Measurements from ENCODE around the gene SIPA1L3. TPM values are rescaled to one million over a fixed set of nuclear protein-coding genes. Genes with fewer than 3 reads are reported as not detected.
A peak's percentile ranks its signal among the peaks of the same experiment; 100 is the strongest.
"Not testable (repeated sequence)": the region's sequence is repeated elsewhere in the genome, so short reads cannot be mapped to it uniquely, and the experiment has no call there.

The SIPA1L3 gene
- total RNA-seq, 2 donors from 2014 or later: 10.9 to 20.5 TPM

DNA sequence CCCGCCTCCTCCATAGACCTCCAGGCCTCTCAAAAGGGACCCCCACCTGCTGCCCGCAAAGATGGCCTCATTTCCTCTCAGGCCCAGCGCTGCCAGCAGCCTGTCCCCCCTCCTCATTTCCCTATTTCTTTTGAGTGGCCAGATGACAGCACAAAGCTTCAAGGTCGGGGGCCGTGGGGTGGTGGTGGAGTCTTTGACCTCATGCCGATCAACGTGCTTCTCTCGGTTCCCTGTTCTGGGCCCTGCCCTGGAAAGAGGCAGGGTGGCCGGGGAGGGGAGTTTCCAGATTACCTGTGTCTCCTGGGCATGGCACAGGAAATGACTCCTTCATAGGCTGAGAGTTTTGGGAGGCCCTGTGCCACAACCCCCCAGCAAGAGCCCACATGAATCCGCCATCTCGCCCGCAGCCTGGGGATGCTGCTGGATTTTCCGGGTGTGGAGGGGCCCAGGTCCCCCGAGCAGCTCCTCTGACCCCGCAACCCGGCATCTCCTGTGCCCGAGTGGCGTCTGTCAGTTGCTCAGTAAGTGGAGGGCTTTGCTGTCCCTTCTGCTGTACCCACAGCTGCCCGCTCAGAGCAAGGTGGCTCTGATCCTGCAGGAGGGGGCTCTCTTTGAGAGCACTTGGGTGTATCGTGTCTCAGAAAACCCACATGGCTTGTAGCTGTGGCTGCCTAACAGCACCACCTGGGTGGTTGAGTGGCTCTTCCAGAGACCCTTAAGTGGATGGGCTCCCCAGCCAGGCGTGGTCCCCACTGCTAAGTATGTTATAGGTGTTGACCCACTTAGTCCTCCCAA is 139.4 kb downstream of the SIPA1L3 start:
- peaks cover 0 to 5% of the 10 kb centered on the region in 2 donors for H3K36me3 Mint-ChIP-seq
- H3K27ac Mint-ChIP-seq: peak overlapping the region; percentile 95 to 96
- no peaks in the 10 kb centered on the region for H3K9me3 Mint-ChIP-seq
- no peak for ATAC-seq
- DNase-seq (ENCODE audit: low spot score in 2 of 2): no peak

DNA sequence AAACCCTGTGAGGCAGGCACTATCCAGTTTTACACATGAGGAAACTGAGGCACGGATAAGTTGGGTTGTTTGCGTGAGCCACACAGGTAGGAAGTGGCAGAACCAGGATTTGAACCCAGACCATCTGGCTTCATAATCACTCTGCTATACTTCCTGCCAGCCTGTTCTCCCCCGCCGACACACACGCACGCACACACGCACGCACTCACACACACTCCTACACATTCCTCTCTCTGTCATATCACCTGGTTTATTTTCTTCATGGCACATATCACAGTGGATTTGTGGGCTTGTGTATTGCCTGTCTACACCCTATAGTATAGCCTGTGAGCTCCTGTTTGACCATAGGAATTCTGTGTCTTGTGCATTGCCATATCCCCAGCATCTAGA is 140.0 kb downstream of the SIPA1L3 start:
- Mint-ChIP-seq H3K36me3 (peaks cover 0 to 2% of the 10 kb centered on the region in 2 donors), H3K9me3 (no peaks in the 10 kb centered on the region), H3K27ac (peak overlapping the region; percentile 95 to 96)
- ATAC-seq: no peak
- peak in 1 of 2 donors; percentile 26 for DNase-seq (ENCODE audit: low spot score in 2 of 2)

DNA sequence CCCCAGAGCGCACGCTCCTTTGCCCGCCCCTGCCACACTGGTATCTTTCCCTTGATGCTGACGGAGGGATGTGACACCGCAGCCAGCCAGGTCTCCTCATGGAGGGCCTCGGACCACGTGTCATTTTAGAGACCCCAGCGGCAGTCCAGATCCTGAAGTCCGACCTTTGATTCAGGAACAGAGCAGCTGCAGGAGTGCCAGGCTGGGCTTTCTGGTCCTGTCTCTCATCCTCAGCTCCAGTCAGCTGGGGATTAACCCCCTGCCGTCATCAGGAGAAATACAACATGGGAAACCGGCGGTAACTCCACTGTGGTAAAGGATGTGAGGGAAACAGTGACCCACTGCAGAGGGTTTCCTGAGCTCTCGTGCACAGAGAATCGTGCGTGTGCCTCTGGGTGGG is 140.6 kb downstream of the SIPA1L3 start:
- ATAC-seq (peak in 1 of 2 donors; percentile 20), DNase-seq (ENCODE audit: low spot score in 2 of 2) (no peak)
- Mint-ChIP-seq H3K36me3 (no peaks in the 10 kb centered on the region), H3K9me3 (no peaks in the 10 kb centered on the region), H3K27ac (peak overlapping the region; percentile 95 to 96)

DNA sequence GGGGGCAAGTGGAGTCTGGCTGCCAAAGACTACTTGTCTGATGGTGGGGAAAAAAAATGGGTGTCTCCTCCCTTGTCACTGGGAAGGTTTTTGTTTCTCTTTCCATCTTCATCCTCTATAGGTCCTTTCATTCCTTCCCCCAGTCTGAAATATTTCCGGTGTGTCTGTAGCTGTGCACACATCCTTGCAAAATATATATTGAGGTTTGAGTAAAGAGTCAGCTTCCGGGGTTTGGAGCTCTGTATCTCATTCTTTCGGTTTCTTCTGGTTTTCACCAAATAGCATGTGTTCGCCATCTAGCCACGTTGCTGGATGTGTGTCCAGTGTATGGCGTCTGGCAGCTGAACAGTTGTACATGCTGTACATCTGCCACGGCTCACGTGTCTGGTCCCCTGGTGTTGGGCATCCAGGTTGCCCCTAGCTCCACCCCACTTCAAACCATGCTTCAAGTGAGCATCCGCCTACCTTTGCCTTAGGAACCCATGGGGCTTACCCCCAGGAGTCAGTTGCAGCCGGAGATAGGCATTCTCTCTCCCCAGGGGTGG is 142.2 kb downstream of the SIPA1L3 start:
- Mint-ChIP-seq H3K36me3 (no peaks in the 10 kb centered on the region), H3K9me3 (no peaks in the 10 kb centered on the region)
- peak; percentile 86 to 96 for ATAC-seq

DNA sequence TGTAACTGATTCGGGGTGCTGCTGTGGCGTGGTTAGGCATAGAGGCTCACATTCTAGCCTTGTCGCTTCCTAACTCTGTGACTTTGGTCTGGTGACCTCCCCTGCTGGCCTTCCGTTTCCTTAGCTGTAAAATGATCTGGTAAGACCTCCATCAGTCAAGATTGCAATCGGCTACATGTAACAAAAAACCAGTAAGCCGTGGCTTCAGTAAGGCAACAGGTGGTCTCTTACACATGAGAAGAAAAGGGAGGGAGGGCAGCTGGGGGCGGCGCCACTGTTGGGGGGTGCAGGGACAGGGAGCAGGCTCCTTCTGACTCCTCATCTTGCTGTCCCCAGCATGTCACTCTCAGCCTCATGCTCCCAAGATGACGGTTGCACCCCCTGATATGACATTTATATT is 148.0 kb downstream of the SIPA1L3 start:
- Mint-ChIP-seq H3K27ac (peak overlapping the region in 1 of 2 donors; percentile 49), H3K9me3 (no peaks in the 10 kb centered on the region), H3K36me3 (no peaks in the 10 kb centered on the region)
- ATAC-seq: no peak
- DNase-seq (ENCODE audit: low spot score in 2 of 2): no peak

More for the DNA sequence above, 142.2 kb downstream of the SIPA1L3 start:
- DNase-seq (ENCODE audit: low spot score in 2 of 2): peak; percentile 46 to 72
- H3K27ac Mint-ChIP-seq: peak overlapping the region; percentile 95 to 96

DNA sequence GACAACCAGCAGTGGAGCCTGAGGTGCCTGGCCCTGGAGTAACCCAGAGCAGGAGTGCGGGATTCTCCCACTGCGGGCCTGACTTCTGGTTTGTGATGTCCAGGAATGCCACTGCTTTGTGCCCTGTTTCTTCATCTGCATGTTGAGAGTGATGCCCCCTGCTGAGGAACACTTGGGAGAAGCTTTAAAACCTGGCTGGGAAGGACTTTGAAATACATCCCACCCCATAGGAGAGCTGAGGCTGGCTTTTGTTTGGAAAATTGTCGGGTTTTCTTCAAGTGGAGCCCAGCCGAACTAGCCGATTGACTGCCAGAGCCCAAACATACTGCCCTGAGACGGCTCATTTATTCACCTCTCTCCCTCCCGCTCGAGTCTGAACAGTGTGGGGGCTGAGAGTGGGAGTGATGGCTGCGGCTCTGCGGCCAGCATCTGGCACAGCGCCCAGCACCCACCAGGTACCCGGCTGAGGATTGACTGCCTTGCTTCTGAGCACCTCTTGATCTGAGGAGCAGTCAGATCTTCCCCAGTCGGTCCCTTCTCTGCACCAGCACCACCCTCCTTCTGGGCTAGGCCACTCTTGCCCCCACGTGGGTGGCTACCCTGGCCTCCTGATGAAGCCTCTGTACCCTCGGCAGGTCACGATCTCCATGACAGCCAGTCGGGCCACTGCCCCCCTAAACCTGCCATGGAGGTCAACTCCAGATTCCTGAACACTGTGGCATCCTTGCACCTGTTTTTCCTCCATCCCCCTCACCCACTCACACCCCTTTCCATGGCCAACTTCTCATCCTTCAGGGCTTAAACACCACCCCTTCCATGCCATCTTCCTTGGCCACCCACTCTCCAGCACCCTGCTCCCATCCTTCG is 148.9 kb downstream of the SIPA1L3 start:
- no peak for DNase-seq (ENCODE audit: low spot score in 2 of 2)
- H3K36me3 Mint-ChIP-seq: no peaks in the 10 kb centered on the region
- H3K27ac Mint-ChIP-seq: peak overlapping the region; percentile 19 to 91
- no peak for ATAC-seq
- no peaks in the 10 kb centered on the region for H3K9me3 Mint-ChIP-seq

DNA sequence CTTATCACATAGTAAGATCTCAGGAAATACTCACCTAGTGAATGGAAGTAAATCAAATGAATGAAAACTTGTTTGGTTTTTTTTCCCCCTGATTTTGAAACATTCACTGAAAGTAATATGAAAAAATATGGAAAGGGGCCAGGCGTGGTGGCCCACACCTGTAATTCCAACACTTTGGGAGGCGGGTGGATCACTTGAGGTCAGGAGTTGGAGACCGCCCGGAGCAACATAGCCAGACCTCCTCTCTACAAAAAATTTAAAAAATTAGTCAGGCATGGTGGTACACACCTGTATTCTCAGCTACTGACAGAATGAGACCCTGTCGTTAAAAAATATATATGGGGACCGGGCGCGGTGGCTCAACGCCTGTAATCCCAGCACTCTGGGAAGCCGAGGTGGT is 149.6 kb downstream of the SIPA1L3 start:
- ATAC-seq (no peak), DNase-seq (ENCODE audit: low spot score in 2 of 2) (no peak)
- peak overlapping the region; percentile 19 to 91 for H3K27ac Mint-ChIP-seq
- H3K36me3 Mint-ChIP-seq: no peaks in the 10 kb centered on the region
- H3K9me3 Mint-ChIP-seq: no peaks in the 10 kb centered on the region

DNA sequence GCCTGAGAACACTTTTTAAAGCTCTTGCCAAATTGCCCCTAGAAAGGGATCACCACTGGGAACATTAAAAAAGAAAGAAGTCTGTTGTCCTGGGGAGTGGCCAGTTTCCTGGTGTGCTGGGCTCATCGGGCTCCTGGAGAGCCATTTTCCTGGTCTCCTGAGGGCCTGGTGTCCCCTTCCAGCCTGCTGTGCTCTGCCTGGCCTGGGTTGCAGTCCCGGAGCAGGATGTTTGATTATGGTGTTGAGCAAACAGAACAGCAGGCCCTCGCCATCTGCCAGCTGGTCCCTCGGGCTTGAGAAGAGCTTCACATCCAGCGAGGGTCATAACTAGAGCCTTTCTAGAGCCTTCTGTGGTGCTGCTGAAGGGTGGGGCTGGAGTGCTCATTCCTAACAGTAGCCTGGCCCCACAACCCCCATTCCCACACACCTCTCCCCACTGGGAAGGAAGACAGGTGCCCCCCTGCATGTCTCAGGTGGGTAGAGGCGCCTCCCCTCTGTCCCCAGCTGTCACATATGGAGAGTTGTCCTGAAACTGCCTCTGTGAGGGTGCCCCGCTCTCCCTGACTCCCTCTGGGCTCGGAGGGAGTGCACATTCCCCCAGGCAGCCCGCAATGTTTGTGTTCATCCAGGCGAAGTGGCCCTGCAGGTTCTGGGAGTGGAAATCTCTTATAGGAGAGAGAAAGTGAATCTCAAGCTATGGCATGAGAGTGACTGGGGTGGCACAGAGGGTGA is 151.1 kb downstream of the SIPA1L3 start:
- Mint-ChIP-seq H3K9me3 (no peaks in the 10 kb centered on the region), H3K27ac (no peak overlapping the region), H3K36me3 (no peaks in the 10 kb centered on the region)
- DNase-seq (ENCODE audit: low spot score in 2 of 2) (no peak), ATAC-seq (no peak)

DNA sequence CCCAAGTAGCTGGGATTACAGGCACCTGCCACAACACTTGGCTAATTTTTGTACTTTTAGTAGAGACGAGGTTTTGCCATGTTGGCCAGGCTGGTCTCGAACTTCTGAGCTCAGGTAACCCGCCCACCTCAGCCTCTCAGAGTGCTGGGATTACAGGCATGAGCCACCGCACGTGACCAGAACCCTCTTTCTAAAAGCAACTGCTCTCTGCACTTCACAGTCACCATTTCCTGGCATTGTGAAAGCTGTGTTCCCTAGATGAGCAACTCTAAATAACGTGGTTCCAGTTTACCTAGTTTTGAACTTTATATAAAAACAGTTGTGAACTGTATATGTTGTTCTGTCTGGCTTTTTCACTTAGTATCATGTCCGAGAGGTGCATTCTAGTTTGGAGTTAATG is 152.9 kb downstream of the SIPA1L3 start:
- DNase-seq (ENCODE audit: low spot score in 2 of 2): peak in 1 of 2 donors; percentile 48
- peak overlapping the region in 1 of 2 donors; percentile 46 for H3K27ac Mint-ChIP-seq

DNA sequence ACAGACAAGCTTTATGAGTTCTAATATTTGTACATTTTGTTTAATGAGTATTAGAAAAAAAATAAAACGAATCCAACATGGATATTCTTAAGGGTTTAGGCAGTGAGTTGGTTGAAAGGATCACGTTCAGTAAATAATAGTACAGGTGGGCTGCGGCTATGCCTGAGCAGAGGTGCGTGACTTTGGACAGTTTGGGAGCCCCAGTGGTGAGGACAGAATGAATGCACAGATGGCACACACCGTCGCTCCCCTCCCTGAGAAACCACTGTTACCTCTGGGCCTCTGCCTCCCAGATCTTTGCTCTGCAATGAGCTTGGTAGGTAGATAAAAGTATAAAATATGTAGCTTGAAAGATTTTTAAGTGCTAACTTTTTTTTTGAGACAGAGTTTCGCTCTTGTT is 153.3 kb downstream of the SIPA1L3 start:
- H3K9me3 Mint-ChIP-seq: no peaks in the 10 kb centered on the region
- no peaks in the 10 kb centered on the region for H3K36me3 Mint-ChIP-seq
- DNase-seq (ENCODE audit: low spot score in 2 of 2) (no peak), ATAC-seq (peak in 1 of 2 donors; percentile 36)
- H3K27ac Mint-ChIP-seq: no peak overlapping the region

More for the DNA sequence above, 152.9 kb downstream of the SIPA1L3 start:
- Mint-ChIP-seq H3K9me3 (no peaks in the 10 kb centered on the region), H3K36me3 (no peaks in the 10 kb centered on the region)
- ATAC-seq: peak; percentile 78 to 91

DNA sequence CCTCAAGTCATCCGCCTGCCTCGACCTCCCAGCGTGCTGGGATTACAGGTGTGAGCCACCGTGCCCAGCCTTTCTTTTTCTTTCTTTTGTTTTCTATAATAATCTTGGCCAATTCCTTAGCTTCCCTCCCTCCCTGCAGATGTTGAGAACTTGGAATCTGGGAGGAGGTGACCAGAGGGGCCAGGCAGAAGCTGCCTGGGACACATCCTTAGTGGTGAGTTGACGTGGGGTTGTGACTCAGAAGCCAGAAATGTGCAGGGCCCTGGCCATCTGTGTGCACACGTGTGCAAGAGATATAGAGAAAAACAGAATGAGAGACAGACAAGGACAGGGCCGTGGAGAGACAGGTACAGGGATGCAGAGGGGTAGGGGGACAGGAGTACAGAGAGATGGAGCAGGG is 154.3 kb downstream of the SIPA1L3 start:
- ATAC-seq (no peak), DNase-seq (ENCODE audit: low spot score in 2 of 2) (no peak)
- H3K9me3 Mint-ChIP-seq: no peaks in the 10 kb centered on the region
- peak overlapping the region in 1 of 2 donors; percentile 0 for H3K27ac Mint-ChIP-seq
- no peaks in the 10 kb centered on the region for H3K36me3 Mint-ChIP-seq

DNA sequence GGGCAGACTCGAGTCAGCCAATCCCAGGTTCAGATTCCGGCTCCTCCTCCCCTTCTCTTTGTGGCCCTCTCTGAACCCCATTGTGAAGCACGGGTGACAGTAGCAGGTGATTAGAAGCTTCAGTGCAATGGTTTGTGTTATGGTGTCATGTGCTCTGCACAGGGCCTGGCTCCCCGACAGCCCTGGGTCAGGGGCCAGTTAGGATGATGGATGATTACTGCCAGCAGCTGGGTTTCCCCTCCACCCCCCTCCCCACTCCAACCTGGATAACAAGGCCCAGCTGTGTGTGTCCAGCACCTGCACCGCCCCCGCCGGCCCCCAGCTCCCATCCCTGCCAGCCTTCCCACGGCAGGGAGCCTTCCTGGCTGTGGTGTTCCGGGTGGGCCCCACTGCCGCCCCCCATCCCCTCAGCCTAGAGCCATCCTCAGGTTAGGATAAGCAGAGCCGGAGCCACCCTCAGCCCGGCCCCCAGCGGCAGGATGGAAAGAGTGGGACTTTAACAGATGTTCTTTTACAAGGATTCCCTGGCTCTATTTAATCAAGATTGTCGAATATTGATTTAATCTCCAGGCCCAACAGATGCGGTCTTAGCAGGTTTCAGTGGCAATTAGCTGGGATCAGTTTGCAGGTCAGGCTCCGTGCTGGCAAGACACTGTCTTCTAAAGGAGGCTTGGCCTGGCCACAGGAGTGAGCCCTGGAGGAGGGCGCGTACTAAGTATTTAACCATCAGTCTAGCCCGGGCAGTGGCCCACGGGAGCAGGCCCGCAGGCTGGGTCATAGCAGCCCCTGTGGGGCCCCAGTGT is 156.2 kb downstream of the SIPA1L3 start:
- H3K27ac Mint-ChIP-seq: peak overlapping the region in 1 of 2 donors; percentile 29
- no peaks in the 10 kb centered on the region for H3K36me3 Mint-ChIP-seq
- DNase-seq (ENCODE audit: low spot score in 2 of 2) (no peak), ATAC-seq (no peak)
- H3K9me3 Mint-ChIP-seq: no peaks in the 10 kb centered on the region

DNA sequence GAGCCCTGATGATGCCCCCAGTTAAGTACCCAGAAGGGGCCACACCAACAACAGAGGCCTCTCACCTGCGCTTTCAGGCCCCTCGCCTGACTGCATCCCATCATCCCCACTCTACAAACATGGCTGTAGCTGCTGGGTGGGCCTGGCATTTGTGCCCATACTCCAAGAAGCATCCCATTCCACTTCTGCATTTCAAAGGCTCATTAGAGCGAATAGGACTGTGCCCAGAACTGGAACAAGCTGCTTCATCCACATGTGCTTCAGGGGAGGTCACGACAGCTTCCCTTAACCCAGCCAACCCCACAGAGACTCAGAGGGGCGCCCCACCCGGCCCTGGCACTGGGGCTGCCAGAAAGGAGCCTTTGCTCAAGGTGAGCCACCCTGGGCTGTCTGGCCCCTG is 156.9 kb downstream of the SIPA1L3 start:
- DNase-seq (ENCODE audit: low spot score in 2 of 2): no peak
- Mint-ChIP-seq H3K27ac (peak overlapping the region in 1 of 2 donors; percentile 67), H3K36me3 (no peaks in the 10 kb centered on the region), H3K9me3 (no peaks in the 10 kb centered on the region)
- ATAC-seq: no peak

DNA sequence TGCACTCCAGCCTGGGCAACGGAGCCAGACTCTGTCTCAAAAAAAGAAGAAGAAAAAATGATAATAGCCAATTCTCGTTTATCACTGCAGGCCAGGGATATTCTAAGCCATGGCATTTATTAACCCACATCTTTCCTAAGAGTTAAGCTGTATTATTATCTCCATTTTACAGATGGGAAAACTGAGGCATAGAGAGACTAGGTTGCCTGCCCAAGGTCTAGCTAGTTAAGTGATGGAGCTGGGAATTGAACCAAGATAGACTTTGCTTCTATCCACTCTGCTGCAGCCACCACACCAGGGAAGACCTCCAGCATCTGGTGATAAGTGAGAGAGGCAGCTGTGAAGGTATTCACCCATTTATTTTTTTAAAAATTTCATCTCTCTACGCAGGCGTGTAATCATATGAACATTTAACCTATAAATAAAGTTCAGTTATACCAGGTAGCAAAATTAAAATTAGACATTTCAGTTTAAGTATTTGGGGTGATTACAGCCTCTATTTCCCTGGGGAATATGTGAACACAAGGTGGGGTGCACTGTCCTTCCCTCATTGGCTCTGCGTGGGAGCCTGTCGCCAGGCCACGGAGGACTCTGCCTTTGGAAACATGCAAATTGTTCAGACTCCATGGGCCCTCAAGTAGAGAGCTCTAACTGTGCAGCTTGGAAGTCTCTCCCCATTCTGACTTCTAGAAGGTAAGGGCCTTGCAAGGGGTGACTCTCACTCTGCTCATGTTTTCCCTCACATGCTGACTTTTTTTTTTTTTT is 157.8 kb downstream of the SIPA1L3 start:
- DNase-seq (ENCODE audit: low spot score in 2 of 2) (no peak), ATAC-seq (no peak)
- Mint-ChIP-seq H3K36me3 (no peaks in the 10 kb centered on the region), H3K27ac (no peak overlapping the region), H3K9me3 (no peaks in the 10 kb centered on the region)

DNA sequence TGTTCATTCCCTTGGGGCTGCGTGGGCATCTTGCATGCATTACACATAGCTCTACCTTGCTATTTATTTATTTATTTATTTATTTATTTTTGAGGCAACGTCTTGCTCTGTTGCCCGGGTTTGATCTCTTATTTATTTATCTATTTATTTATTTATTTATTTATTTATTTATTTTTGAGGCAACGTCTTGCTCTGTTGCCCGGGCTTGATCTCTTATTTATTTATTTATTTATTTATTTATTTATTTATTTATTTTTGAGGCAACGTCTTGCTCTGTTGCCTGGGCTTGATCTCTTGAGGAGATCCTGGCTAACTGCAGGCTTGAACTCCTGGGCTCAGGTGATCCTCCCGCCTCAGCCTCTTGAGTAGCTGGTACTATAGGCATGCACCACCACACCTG is 158.8 kb downstream of the SIPA1L3 start:
- H3K9me3 Mint-ChIP-seq; H3K27ac Mint-ChIP-seq; DNase-seq (ENCODE audit: low spot score in 2 of 2); ATAC-seq; H3K36me3 Mint-ChIP-seq: not testable (repeated sequence)
